HL-60 (cell line): ENCODE results near the gene CGB7.

Source experiments
- DNase-seq, 2 experiments: peaks; one replicate each; pipeline ENCODE4 v3.0.0-alpha.2; 2010 to 2020; ENCODE audit warnings: low read depth in 1 of 2, low spot score in 1 of 2
- H3K27ac ChIP-seq: fragments of 250-450 bp; sonication (Bioruptor Pico); replicated peaks from 2 replicates; pipeline ENCODE4 v1.5.1; 2020; ENCODE audit warnings: mild to moderate bottlenecking, moderate library complexity
- H3K27me3 ChIP-seq: fragments of 250-450 bp; sonication (Bioruptor Pico); 2 replicates; pipeline ENCODE4 v1.5.1; 2021; ENCODE audit warnings: mild to moderate bottlenecking, moderate library complexity; ENCODE audit not compliant: insufficient read depth, poor library complexity, severe bottlenecking
- H3K4me3 ChIP-seq: replicated peaks from 2 replicates; pipeline ENCODE4 v1.5.1; 2011; ENCODE audit warnings: mild to moderate bottlenecking, control low read depth, low read length; ENCODE audit not compliant: insufficient read depth
- GABPA ChIP-seq: IDR thresholded peaks from 2 replicates; pipeline ENCODE4 v1.6.1; 2012; ENCODE audit warnings: low read depth
- POLR2AphosphoS5 ChIP-seq: IDR thresholded peaks from 2 replicates; pipeline ENCODE4 v1.6.1; 2012; ENCODE audit warnings: low read depth
- SPI1 ChIP-seq: IDR thresholded peaks from 2 replicates; pipeline ENCODE4 v1.6.1; 2012; ENCODE audit warnings: low read depth, mild to moderate bottlenecking, borderline replicate concordance
- TF ChIP-seq, protein P1 (sequence below): IDR thresholded peaks from one replicate; pipeline ENCODE4 v1.5.1; 2011; ENCODE audit warnings: low read length, control low read depth, inconsistent platforms; ENCODE audit not compliant: insufficient read depth
- TF ChIP-seq, protein P2 (sequence below): IDR thresholded peaks from 2 replicates; pipeline ENCODE4 v1.6.1; 2012; ENCODE audit warnings: low read depth; ENCODE audit not compliant: insufficient replicate concordance

Gene CGB7

GRCh38 chr19:49022116-49022515 is 35.4 kb downstream of the CGB7 start:
- Histone ChIP-seq H3K4me3 (no peak overlapping the region), H3K27me3 (peaks cover 35% of the 10 kb centered on the region), H3K27ac (no peak overlapping the region)
- DNase-seq: no peak
- TF ChIP-seq POLR2AphosphoS5 (no peak), SPI1 (no peak), GABPA (no peak)
- TF ChIP-seq, protein P1, sequence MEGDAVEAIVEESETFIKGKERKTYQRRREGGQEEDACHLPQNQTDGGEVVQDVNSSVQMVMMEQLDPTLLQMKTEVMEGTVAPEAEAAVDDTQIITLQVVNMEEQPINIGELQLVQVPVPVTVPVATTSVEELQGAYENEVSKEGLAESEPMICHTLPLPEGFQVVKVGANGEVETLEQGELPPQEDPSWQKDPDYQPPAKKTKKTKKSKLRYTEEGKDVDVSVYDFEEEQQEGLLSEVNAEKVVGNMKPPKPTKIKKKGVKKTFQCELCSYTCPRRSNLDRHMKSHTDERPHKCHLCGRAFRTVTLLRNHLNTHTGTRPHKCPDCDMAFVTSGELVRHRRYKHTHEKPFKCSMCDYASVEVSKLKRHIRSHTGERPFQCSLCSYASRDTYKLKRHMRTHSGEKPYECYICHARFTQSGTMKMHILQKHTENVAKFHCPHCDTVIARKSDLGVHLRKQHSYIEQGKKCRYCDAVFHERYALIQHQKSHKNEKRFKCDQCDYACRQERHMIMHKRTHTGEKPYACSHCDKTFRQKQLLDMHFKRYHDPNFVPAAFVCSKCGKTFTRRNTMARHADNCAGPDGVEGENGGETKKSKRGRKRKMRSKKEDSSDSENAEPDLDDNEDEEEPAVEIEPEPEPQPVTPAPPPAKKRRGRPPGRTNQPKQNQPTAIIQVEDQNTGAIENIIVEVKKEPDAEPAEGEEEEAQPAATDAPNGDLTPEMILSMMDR: no peak
- TF ChIP-seq, protein P2, sequence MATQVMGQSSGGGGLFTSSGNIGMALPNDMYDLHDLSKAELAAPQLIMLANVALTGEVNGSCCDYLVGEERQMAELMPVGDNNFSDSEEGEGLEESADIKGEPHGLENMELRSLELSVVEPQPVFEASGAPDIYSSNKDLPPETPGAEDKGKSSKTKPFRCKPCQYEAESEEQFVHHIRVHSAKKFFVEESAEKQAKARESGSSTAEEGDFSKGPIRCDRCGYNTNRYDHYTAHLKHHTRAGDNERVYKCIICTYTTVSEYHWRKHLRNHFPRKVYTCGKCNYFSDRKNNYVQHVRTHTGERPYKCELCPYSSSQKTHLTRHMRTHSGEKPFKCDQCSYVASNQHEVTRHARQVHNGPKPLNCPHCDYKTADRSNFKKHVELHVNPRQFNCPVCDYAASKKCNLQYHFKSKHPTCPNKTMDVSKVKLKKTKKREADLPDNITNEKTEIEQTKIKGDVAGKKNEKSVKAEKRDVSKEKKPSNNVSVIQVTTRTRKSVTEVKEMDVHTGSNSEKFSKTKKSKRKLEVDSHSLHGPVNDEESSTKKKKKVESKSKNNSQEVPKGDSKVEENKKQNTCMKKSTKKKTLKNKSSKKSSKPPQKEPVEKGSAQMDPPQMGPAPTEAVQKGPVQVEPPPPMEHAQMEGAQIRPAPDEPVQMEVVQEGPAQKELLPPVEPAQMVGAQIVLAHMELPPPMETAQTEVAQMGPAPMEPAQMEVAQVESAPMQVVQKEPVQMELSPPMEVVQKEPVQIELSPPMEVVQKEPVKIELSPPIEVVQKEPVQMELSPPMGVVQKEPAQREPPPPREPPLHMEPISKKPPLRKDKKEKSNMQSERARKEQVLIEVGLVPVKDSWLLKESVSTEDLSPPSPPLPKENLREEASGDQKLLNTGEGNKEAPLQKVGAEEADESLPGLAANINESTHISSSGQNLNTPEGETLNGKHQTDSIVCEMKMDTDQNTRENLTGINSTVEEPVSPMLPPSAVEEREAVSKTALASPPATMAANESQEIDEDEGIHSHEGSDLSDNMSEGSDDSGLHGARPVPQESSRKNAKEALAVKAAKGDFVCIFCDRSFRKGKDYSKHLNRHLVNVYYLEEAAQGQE: no peak

- Histone ChIP-seq H3K4me3 (no peak overlapping the region), H3K27ac (no peak overlapping the region), H3K27me3 (peaks cover 35% of the 10 kb centered on the region)
- TF ChIP-seq, protein P1: no peak
- TF ChIP-seq SPI1 (no peak), GABPA (no peak), POLR2AphosphoS5 (no peak)
- TF ChIP-seq, protein P2: no peak
- no peak for DNase-seq
Measured at GRCh38 chr19:49020931-49021895, 36.3 kb downstream of the CGB7 start.

- Histone ChIP-seq H3K4me3 (no peak overlapping the region), H3K27ac (no peak overlapping the region), H3K27me3 (peaks cover 35% of the 10 kb centered on the region)
- DNase-seq: no peak
- TF ChIP-seq SPI1 (no peak), GABPA (no peak), POLR2AphosphoS5 (no peak)
- TF ChIP-seq, protein P1: no peak
- TF ChIP-seq, protein P2: no peak
Measured at GRCh38 chr19:49020342-49020741, 37.2 kb downstream of the CGB7 start.
